Measurements from ENCODE around the gene CHCHD3. TPM values are rescaled to one million over a fixed set of nuclear protein-coding genes. Genes with fewer than 3 reads are reported as not detected.

Gene CHCHD3
- total and polyA plus RNA-seq, 3 experiments from 2014 or later: 59.1 to 87.6 (median 86.9) TPM

DNA sequence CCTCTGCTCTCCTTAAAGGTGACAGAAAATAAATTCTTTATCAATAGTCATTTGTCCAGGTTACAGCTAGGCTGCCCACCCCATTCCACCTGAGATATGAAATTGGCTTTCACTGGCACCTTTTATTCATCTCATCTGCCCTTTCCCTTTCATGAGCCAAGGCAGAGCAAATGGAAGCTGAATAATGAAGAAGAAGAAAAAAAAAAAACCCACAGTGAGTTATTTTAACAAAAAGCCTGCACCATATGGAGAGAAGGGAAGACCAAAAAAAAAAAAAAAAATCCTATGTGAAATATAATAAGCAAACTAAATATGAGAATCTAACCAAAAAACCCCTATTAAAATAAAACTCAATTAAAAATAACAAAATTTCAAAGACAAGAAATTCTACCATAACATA is 59.2 kb downstream of the CHCHD3 start:
- no peak overlapping the region for H3K27ac ChIP-seq (ENCODE audit: low read depth, low read length)
- Mint-ChIP-seq H3K4me1 (peaks cover 0 to 14% (median 4%) of the 10 kb centered on the region in 3 donors), H3K27ac (no peak overlapping the region), H3K27me3 (no peaks in the 10 kb centered on the region), H3K9me3 (peaks cover 0 to 3% (median 0%) of the 10 kb centered on the region in 5 donors), H3K4me3 (no peak overlapping the region), H3K36me3 (peaks cover 0 to 42% (median 8%) of the 10 kb centered on the region in 3 donors)
- no peaks in the 10 kb centered on the region for H3K36me3 ChIP-seq (ENCODE audit: insufficient read depth, low read length)
- ChIA-PET CTCF (no interaction called here), POLR2A (no interaction called here)
- H3K9me3 ChIP-seq (ENCODE audit: low read length): no peaks in the 10 kb centered on the region
- DNase-seq: no peak
- H3K4me3 ChIP-seq (ENCODE audit: low read length): no peak overlapping the region
- H3K4me1 ChIP-seq (ENCODE audit: insufficient read depth, low read length): no peaks in the 10 kb centered on the region
- H3K27me3 ChIP-seq (ENCODE audit: insufficient read depth, low read length, poor library complexity, severe bottlenecking): no peaks in the 10 kb centered on the region

DNA sequence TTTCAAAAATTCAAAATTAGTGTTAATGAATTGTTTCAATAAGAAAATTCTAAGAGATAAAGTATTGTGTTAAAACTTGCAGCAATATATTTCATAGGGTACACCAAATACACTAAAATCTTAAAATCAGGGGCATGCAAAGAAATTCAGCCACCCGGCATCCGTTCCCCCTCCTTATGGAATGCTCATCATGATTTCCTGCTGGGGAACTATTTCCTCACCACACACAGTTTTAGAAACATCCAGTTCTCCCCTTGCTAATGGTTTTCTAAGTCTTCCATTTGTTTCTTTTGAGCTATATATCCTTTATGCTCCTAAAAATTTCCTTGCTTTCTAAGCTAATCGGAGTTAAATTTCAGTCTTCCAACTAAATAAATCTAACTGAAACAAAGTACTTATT is 60.7 kb downstream of the CHCHD3 start:
- Mint-ChIP-seq H3K36me3 (peaks cover 0 to 40% (median 8%) of the 10 kb centered on the region in 3 donors), H3K4me1 (peaks cover 1 to 26% (median 4%) of the 10 kb centered on the region in 3 donors)

DNA sequence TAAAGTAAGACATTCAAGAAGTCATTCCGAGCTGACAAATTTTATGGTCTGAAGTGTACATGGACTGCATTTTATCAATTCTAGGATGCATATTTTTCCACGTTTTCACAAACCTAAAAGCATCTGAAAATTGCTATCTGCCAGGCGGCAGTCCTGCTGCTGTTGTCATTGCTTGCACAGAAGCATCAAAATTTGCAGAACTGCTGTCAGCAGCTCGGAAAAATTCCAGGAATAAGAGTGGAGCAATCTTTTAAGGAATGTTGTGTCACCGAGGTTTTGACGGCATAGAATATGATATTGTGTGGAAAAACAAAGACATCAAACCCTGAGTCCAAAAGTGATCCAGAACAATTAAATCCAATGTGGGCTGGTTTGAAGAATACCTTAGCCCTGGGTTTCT is 61.4 kb downstream of the CHCHD3 start:
- Histone ChIP-seq H3K27me3 (ENCODE audit: insufficient read depth, low read length, poor library complexity, severe bottlenecking) (no peaks in the 10 kb centered on the region), H3K4me3 (ENCODE audit: low read length) (no peak overlapping the region), H3K4me1 (ENCODE audit: insufficient read depth, low read length) (no peaks in the 10 kb centered on the region), H3K9me3 (ENCODE audit: low read length) (no peaks in the 10 kb centered on the region), H3K36me3 (ENCODE audit: insufficient read depth, low read length) (no peaks in the 10 kb centered on the region), H3K27ac (ENCODE audit: low read depth, low read length) (no peak overlapping the region)
- ChIA-PET CTCF (no interaction called here), POLR2A (no interaction called here)
- Mint-ChIP-seq H3K27ac (no peak overlapping the region), H3K27me3 (peaks cover 0 to 2% of the 10 kb centered on the region in 2 donors), H3K4me3 (no peak overlapping the region), H3K36me3 (peaks cover 2 to 43% (median 8%) of the 10 kb centered on the region in 3 donors), H3K9me3 (no peaks in the 10 kb centered on the region), H3K4me1 (peaks cover 1 to 30% (median 7%) of the 10 kb centered on the region in 3 donors)
- DNase-seq: no peak

More for the DNA sequence above, 60.7 kb downstream of the CHCHD3 start:
- Histone ChIP-seq H3K27me3 (ENCODE audit: insufficient read depth, low read length, poor library complexity, severe bottlenecking) (no peaks in the 10 kb centered on the region), H3K27ac (ENCODE audit: low read depth, low read length) (no peak overlapping the region), H3K36me3 (ENCODE audit: insufficient read depth, low read length) (no peaks in the 10 kb centered on the region), H3K4me3 (ENCODE audit: low read length) (no peak overlapping the region), H3K4me1 (ENCODE audit: insufficient read depth, low read length) (no peaks in the 10 kb centered on the region), H3K9me3 (ENCODE audit: low read length) (no peaks in the 10 kb centered on the region)
- ChIA-PET POLR2A (no interaction called here), CTCF (no interaction called here)
- DNase-seq: no peak
- no peak overlapping the region for H3K27ac Mint-ChIP-seq
- no peaks in the 10 kb centered on the region for H3K9me3 Mint-ChIP-seq
- no peaks in the 10 kb centered on the region for H3K27me3 Mint-ChIP-seq
- H3K4me3 Mint-ChIP-seq: no peak overlapping the region

DNA sequence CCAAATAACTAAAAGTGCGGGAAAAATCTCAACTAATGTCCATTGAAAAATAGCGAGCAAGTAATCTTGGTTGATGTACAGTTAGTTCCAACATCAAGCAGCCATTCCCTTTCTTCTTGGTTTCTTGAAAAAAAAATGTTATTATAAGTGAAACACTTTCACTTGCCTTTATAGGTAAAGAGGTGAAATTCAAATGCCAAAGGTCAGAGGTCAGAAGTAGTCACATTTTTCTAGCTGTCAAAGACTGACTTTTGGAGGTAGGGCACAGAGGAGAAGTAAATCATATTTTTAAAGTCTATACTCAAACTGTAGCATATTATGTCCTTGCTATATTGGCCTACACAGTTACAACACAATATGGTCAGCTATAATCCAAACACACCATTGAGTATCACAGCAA is 62.3 kb downstream of the CHCHD3 start:
- no peaks in the 10 kb centered on the region for H3K9me3 ChIP-seq (ENCODE audit: low read length)
- Mint-ChIP-seq H3K4me3 (no peak overlapping the region), H3K27ac (no peak overlapping the region), H3K9me3 (no peaks in the 10 kb centered on the region), H3K4me1 (peaks cover 4 to 32% (median 4%) of the 10 kb centered on the region in 3 donors), H3K27me3 (peaks cover 0 to 2% of the 10 kb centered on the region in 2 donors), H3K36me3 (peaks cover 6 to 41% (median 11%) of the 10 kb centered on the region in 3 donors)
- POLR2A ChIA-PET: no interaction called here
- no peak overlapping the region for H3K4me3 ChIP-seq (ENCODE audit: low read length)
- H3K4me1 ChIP-seq (ENCODE audit: insufficient read depth, low read length): no peaks in the 10 kb centered on the region
- DNase-seq: no peak
- CTCF ChIA-PET: no interaction called here
- H3K27ac ChIP-seq (ENCODE audit: low read depth, low read length): no peak overlapping the region
- H3K27me3 ChIP-seq (ENCODE audit: insufficient read depth, low read length, poor library complexity, severe bottlenecking): no peaks in the 10 kb centered on the region
- H3K36me3 ChIP-seq (ENCODE audit: insufficient read depth, low read length): no peaks in the 10 kb centered on the region

DNA sequence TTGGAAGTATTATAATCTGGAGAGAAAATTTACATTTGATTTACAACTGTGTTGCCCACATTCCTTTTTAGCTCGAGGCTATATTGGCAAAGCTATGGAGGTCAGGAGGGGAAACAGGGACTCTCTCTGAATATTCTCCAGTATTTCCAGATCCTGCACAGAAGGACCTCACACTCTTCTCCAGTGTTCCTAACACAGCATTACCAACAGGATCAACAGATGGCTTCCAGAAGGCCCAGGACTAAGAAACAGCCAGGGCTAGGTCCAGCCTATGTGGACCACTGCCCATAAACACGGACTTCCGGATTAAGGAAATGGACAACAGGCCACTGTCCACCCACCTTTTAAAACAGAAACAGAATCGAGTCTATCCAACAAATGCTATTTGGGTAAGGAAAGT is 65.3 kb downstream of the CHCHD3 start:
- ChIA-PET POLR2A (no interaction called here), CTCF (no interaction called here)
- Mint-ChIP-seq H3K9me3 (no peaks in the 10 kb centered on the region), H3K27me3 (peaks cover 0 to 2% of the 10 kb centered on the region in 2 donors), H3K4me1 (peaks cover 9 to 32% (median 12%) of the 10 kb centered on the region in 3 donors), H3K36me3 (peaks cover 5 to 27% (median 9%) of the 10 kb centered on the region in 3 donors), H3K27ac (no peak overlapping the region), H3K4me3 (no peak overlapping the region)
- Histone ChIP-seq H3K27me3 (ENCODE audit: insufficient read depth, low read length, poor library complexity, severe bottlenecking) (no peaks in the 10 kb centered on the region), H3K27ac (ENCODE audit: low read depth, low read length) (no peak overlapping the region), H3K4me1 (ENCODE audit: insufficient read depth, low read length) (no peaks in the 10 kb centered on the region), H3K36me3 (ENCODE audit: insufficient read depth, low read length) (no peaks in the 10 kb centered on the region), H3K9me3 (ENCODE audit: low read length) (no peaks in the 10 kb centered on the region), H3K4me3 (ENCODE audit: low read length) (no peak overlapping the region)
- no peak for DNase-seq

DNA sequence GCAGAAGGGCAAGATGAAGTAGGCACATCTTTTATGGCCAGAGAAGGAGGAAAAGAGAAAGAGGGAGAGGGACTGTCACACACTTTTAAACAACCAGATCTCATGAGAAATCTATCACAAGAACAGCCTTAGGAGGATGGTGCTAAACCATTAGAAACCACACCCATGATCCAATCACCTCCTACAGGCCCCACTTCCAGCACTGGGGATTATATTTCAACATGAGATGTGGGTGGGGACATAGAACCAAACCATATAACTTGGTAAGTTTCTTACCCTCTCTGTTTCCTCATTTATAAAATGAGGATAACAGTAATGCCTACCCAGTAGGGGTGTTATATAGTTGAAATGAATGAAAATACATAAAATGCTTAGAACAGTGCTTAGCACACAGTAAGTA is 66.0 kb downstream of the CHCHD3 start:
- Histone ChIP-seq H3K9me3 (ENCODE audit: low read length) (no peaks in the 10 kb centered on the region), H3K27me3 (ENCODE audit: insufficient read depth, low read length, poor library complexity, severe bottlenecking) (no peaks in the 10 kb centered on the region), H3K27ac (ENCODE audit: low read depth, low read length) (no peak overlapping the region), H3K4me3 (ENCODE audit: low read length) (no peak overlapping the region), H3K4me1 (ENCODE audit: insufficient read depth, low read length) (no peaks in the 10 kb centered on the region), H3K36me3 (ENCODE audit: insufficient read depth, low read length) (no peaks in the 10 kb centered on the region)
- Mint-ChIP-seq H3K4me3 (no peak overlapping the region), H3K27me3 (peaks cover 0 to 2% of the 10 kb centered on the region in 2 donors), H3K27ac (no peak overlapping the region), H3K36me3 (peaks cover 8 to 23% (median 9%) of the 10 kb centered on the region in 3 donors), H3K9me3 (no peaks in the 10 kb centered on the region), H3K4me1 (peaks cover 10 to 34% (median 12%) of the 10 kb centered on the region in 3 donors)
- CTCF ChIA-PET: no interaction called here
- POLR2A ChIA-PET: no interaction called here
- DNase-seq: no peak

DNA sequence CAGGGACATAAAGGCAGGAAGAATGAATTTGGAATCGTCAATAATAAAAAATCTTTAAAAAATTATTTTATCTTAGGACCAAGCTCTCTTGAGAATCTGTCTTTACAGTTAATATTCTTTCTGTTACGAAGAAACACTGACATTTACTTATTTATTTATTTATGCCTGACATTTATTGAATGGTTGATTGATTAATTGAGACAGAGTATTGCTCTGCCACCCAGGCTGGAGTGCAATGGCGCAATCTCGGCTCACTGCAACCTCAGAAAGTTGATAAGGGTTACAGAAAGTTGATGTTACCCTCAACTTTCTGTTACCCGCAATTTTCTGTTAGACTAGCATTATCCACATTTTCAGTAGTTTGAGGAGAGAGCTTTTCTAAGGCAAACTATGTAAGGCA is 70.1 kb downstream of the CHCHD3 start:
- H3K27ac ChIP-seq (ENCODE audit: low read depth, low read length): no peak overlapping the region
- POLR2A ChIA-PET: no interaction called here
- no peak overlapping the region for H3K4me3 ChIP-seq (ENCODE audit: low read length)
- no peaks in the 10 kb centered on the region for H3K36me3 ChIP-seq (ENCODE audit: insufficient read depth, low read length)
- no peaks in the 10 kb centered on the region for H3K27me3 ChIP-seq (ENCODE audit: insufficient read depth, low read length, poor library complexity, severe bottlenecking)
- H3K27ac Mint-ChIP-seq: no peak overlapping the region
- CTCF ChIA-PET: no interaction called here
- no peak for DNase-seq
- no peaks in the 10 kb centered on the region for H3K9me3 ChIP-seq (ENCODE audit: low read length)
- peaks cover 0 to 8% (median 4%) of the 10 kb centered on the region in 5 donors for H3K9me3 Mint-ChIP-seq
- peaks cover 0 to 2% of the 10 kb centered on the region in 2 donors for H3K27me3 Mint-ChIP-seq
- H3K4me1 Mint-ChIP-seq: peaks cover 11 to 32% (median 29%) of the 10 kb centered on the region in 3 donors
- no peak overlapping the region for H3K4me3 Mint-ChIP-seq
- peaks cover 12 to 35% (median 28%) of the 10 kb centered on the region in 3 donors for H3K36me3 Mint-ChIP-seq
- no peaks in the 10 kb centered on the region for H3K4me1 ChIP-seq (ENCODE audit: insufficient read depth, low read length)

DNA sequence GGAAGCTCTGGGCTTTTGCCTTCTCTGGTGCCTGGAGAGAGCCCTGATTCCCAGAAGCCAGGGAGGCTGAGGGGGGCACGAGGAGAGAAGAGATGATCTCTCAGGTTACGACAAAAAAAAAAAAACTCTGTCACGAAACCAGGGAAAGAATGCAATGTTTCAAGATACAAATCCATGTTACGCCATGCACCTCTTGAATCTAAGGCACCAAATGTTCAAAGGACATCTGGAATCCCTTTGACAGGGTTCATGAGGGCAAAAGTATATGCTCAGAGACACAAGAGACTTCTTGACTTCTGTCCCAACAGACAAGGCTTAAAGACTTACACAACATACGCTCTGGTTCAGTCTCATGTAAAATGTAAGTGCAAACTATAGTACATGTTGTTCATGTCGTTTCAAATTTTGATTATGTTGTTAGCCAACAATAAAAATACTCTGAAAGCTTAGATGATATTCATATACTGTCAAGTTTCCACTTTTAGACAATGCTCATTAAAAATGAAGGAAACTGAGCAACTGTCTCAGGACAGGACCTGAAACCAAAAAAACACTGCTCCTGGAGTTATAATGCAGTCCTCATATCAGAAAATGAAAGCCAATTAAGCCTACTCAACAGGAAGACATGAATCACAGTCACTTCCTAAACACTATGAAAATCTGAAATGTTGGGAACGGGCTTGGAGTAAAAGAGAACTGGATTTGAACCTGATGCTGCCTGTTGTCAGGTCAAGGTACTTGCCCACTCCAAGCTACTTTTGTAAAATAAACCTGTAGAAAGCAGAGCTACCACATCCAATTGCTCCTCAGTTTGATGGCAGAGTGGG is 72.3 kb downstream of the CHCHD3 start:
- Mint-ChIP-seq H3K9me3 (peaks cover 4 to 8% (median 5%) of the 10 kb centered on the region in 5 donors), H3K4me1 (peaks cover 14 to 26% (median 25%) of the 10 kb centered on the region in 3 donors), H3K4me3 (no peak overlapping the region), H3K27me3 (no peaks in the 10 kb centered on the region), H3K36me3 (peaks cover 13 to 40% (median 33%) of the 10 kb centered on the region in 3 donors), H3K27ac (no peak overlapping the region)
- no peaks in the 10 kb centered on the region for H3K4me1 ChIP-seq (ENCODE audit: insufficient read depth, low read length)
- POLR2A ChIA-PET: no interaction called here
- DNase-seq: no peak
- H3K27me3 ChIP-seq (ENCODE audit: insufficient read depth, low read length, poor library complexity, severe bottlenecking): no peaks in the 10 kb centered on the region
- CTCF ChIA-PET: no interaction called here
- no peak overlapping the region for H3K4me3 ChIP-seq (ENCODE audit: low read length)
- no peaks in the 10 kb centered on the region for H3K9me3 ChIP-seq (ENCODE audit: low read length)
- no peaks in the 10 kb centered on the region for H3K36me3 ChIP-seq (ENCODE audit: insufficient read depth, low read length)
- no peak overlapping the region for H3K27ac ChIP-seq (ENCODE audit: low read depth, low read length)

Data from CD8-positive, alpha-beta memory T cell (primary cell).